Muscle layer of duodenum (tissue), 2 donors: Measurements from ENCODE around the gene MYCN.

Experiments used
- H3K27ac ChIP-seq: one replicate; pipeline ENCODE4 v1.7.0; 2013; ENCODE audit warnings: mild to moderate bottlenecking, low read length
- H3K27me3 ChIP-seq: one replicate; pipeline ENCODE4 v1.7.0; 2013; ENCODE audit warnings: low read depth, mild to moderate bottlenecking, control low read depth, low read length
- H3K36me3 ChIP-seq, 2 donors: one replicate each; pipeline ENCODE4 v1.7.0; 2013; ENCODE audit warnings: low read length in 2 of 2, control low read depth in 1 of 2, mild to moderate bottlenecking in 1 of 2; ENCODE audit not compliant: insufficient read depth in 2 of 2, control insufficient read depth in 1 of 2
- H3K4me1 ChIP-seq, 2 donors: one replicate each; pipeline ENCODE4 v1.7.0; 2013; ENCODE audit warnings: low read length in 2 of 2, mild to moderate bottlenecking in 2 of 2, control low read depth in 1 of 2, moderate library complexity in 1 of 2; ENCODE audit not compliant: insufficient read depth in 2 of 2, control insufficient read depth in 1 of 2
- H3K4me3 ChIP-seq, 2 donors: one replicate each; pipeline ENCODE4 v1.7.0; 2013; ENCODE audit warnings: low read length in 2 of 2, low read depth in 1 of 2, mild to moderate bottlenecking in 1 of 2
- H3K9me3 ChIP-seq, 2 donors: one replicate each; pipeline ENCODE4 v1.7.0; 2013; ENCODE audit warnings: low read length in 2 of 2, control low read depth in 1 of 2, mild to moderate bottlenecking in 1 of 2; ENCODE audit not compliant: control insufficient read depth in 1 of 2
- donor health status: healthy.

The MYCN gene

GRCh38 chr2:15941481-15941850, 1.1 kb downstream of the MYCN start:
- no peaks in the 10 kb centered on the region for H3K9me3 ChIP-seq
- peaks cover 12% of the 10 kb centered on the region for H3K27me3 ChIP-seq
- H3K36me3 ChIP-seq: no peaks in the 10 kb centered on the region
- peaks cover 8 to 35% of the 10 kb centered on the region in 2 donors for H3K4me1 ChIP-seq
- H3K27ac ChIP-seq: no peak overlapping the region
- peak overlapping the region; percentile 52 to 83 for H3K4me3 ChIP-seq

- no peaks in the 10 kb centered on the region for H3K9me3 ChIP-seq
- no peak overlapping the region for H3K27ac ChIP-seq
- peaks cover 12% of the 10 kb centered on the region for H3K27me3 ChIP-seq
- H3K4me3 ChIP-seq: peak overlapping the region; percentile 44 to 62
- no peaks in the 10 kb centered on the region for H3K36me3 ChIP-seq
- peaks cover 8 to 35% of the 10 kb centered on the region in 2 donors for H3K4me1 ChIP-seq
Measured at GRCh38 chr2:15941871-15942710, 1.7 kb downstream of the MYCN start.

DNA sequence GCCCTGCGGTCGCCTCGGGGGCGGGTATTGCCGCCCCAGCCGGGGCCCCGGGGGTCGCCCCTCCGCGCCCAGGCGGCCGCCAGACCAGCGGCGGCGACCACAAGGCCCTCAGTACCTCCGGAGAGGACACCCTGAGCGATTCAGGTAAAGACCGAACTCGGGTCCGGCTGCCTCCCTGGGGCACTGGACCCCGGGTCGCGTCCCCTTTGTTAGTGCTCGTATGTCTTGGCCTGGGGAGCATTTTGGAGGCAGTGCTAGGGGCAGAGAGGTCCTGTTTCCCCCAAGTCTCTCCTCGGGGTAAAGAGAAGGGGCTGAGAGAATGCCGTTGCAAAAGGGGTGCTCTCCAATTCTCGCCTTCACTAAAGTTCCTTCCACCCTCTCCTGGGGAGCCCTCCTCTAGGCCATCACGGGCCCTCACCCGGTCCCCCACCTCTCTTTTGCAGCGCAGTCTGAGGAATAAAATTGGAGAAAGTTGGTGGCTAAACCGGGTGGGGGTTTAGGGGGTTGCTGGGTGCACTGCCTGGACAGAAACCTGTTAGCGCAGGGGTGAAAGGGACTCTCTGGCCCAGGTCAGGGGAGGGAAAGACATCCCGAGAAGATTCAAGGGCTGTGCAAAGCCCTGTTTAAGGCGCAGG, 2.5 kb downstream of the MYCN start:
- H3K27ac ChIP-seq: no peak overlapping the region
- H3K9me3 ChIP-seq: no peaks in the 10 kb centered on the region
- peaks cover 12% of the 10 kb centered on the region for H3K27me3 ChIP-seq
- peaks cover 8 to 35% of the 10 kb centered on the region in 2 donors for H3K4me1 ChIP-seq
- peak overlapping the region; percentile 33 to 43 for H3K4me3 ChIP-seq
- H3K36me3 ChIP-seq: no peaks in the 10 kb centered on the region

DNA sequence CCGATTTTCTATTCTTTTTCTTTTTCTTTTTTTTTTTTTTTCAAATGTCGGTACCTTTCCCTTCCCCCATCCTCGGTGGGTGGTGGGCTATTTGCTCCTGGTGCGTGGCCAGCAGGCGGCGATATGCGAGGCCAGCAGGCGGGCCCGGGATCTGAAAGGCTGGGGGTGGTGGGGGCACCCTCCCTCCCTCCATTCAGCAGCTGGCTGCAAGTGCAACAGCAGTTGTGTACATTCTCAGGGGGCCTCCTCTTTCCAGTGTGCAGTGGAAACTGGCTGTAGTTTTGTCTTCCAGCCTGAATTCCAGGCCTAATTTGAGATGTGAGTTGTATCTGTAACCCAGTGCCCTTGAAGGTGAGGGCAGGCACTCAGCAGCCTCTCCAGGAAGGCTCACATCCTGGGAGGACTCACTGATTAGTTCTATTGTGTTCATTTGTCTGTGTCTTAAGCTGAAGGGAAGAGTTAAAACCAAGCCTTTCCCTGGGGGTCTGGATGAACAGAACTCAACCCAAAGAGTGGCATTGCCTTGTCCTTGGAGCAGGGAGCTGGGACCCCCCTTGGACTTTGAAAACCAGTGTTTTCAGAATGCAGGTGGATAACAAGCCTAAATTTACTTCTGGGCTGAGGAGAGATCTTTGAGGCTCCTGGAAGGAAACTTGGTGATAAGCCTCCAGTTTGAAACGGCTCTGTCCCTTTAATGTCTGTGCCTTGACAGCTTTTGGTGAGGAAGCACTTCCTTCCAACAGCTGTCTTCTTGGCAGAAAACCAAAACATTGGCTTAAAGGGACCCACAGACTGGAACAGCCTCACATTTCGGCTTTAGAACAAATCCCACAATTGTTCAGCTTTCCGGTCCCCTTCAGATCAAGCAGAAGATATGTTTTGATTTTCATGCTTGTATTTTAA, 3.3 kb downstream of the MYCN start:
- peaks cover 8 to 35% of the 10 kb centered on the region in 2 donors for H3K4me1 ChIP-seq
- H3K4me3 ChIP-seq: peak overlapping the region; percentile 14 to 33
- H3K9me3 ChIP-seq: no peaks in the 10 kb centered on the region
- H3K27ac ChIP-seq: no peak overlapping the region
- H3K27me3 ChIP-seq: peaks cover 10% of the 10 kb centered on the region
- no peaks in the 10 kb centered on the region for H3K36me3 ChIP-seq

GRCh38 chr2:15944325-15945017, 4.1 kb downstream of the MYCN start:
- Histone ChIP-seq H3K36me3 (no peaks in the 10 kb centered on the region), H3K27me3 (peaks cover 1% of the 10 kb centered on the region), H3K9me3 (no peaks in the 10 kb centered on the region), H3K4me1 (peaks cover 5 to 32% of the 10 kb centered on the region in 2 donors), H3K27ac (no peak overlapping the region), H3K4me3 (no peak overlapping the region)

DNA sequence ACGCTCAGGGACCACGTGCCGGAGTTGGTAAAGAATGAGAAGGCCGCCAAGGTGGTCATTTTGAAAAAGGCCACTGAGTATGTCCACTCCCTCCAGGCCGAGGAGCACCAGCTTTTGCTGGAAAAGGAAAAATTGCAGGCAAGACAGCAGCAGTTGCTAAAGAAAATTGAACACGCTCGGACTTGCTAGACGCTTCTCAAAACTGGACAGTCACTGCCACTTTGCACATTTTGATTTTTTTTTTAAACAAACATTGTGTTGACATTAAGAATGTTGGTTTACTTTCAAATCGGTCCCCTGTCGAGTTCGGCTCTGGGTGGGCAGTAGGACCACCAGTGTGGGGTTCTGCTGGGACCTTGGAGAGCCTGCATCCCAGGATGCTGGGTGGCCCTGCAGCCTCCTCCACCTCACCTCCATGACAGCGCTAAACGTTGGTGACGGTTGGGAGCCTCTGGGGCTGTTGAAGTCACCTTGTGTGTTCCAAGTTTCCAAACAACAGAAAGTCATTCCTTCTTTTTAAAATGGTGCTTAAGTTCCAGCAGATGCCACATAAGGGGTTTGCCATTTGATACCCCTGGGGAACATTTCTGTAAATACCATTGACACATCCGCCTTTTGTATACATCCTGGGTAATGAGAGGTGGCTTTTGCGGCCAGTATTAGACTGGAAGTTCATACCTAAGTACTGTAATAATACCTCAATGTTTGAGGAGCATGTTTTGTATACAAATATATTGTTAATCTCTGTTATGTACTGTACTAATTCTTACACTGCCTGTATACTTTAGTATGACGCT, 5.8 kb downstream of the MYCN start:
- no peak overlapping the region for H3K27ac ChIP-seq
- H3K36me3 ChIP-seq: no peaks in the 10 kb centered on the region
- H3K4me3 ChIP-seq: no peak overlapping the region
- H3K9me3 ChIP-seq: no peaks in the 10 kb centered on the region
- no peaks in the 10 kb centered on the region for H3K27me3 ChIP-seq
- peaks cover 4 to 17% of the 10 kb centered on the region in 2 donors for H3K4me1 ChIP-seq

- Histone ChIP-seq H3K36me3 (no peaks in the 10 kb centered on the region), H3K27ac (no peak overlapping the region), H3K9me3 (no peaks in the 10 kb centered on the region), H3K4me3 (no peak overlapping the region), H3K4me1 (peaks cover 4 to 13% of the 10 kb centered on the region in 2 donors), H3K27me3 (no peaks in the 10 kb centered on the region)
Measured at GRCh38 chr2:15946983-15947382, 6.6 kb downstream of the MYCN start.

GRCh38 chr2:15947431-15947830, 7.1 kb downstream of the MYCN start:
- H3K9me3 ChIP-seq: no peaks in the 10 kb centered on the region
- no peak overlapping the region for H3K4me3 ChIP-seq
- no peaks in the 10 kb centered on the region for H3K27me3 ChIP-seq

GRCh38 chr2:15948704-15948957, 8.3 kb downstream of the MYCN start:
- Histone ChIP-seq H3K27me3 (no peaks in the 10 kb centered on the region), H3K4me3 (no peak overlapping the region), H3K27ac (no peak overlapping the region), H3K4me1 (peaks cover 0 to 2% of the 10 kb centered on the region in 2 donors), H3K9me3 (no peaks in the 10 kb centered on the region), H3K36me3 (no peaks in the 10 kb centered on the region)

More at GRCh38 chr2:15947431-15947830, 7.1 kb downstream of the MYCN start:
- no peaks in the 10 kb centered on the region for H3K36me3 ChIP-seq
- H3K4me1 ChIP-seq: peaks cover 4 to 13% of the 10 kb centered on the region in 2 donors
- H3K27ac ChIP-seq: no peak overlapping the region

- Histone ChIP-seq H3K27ac (no peak overlapping the region), H3K4me3 (no peak overlapping the region), H3K36me3 (no peaks in the 10 kb centered on the region), H3K27me3 (no peaks in the 10 kb centered on the region), H3K4me1 (no peaks in the 10 kb centered on the region), H3K9me3 (no peaks in the 10 kb centered on the region)
Measured at GRCh38 chr2:15949126-15949525, 8.8 kb downstream of the MYCN start.
